Neural progenitor cell (in vitro differentiated cells): ENCODE results near the gene XAB2.

ENCODE experiments used
- CTCF ChIP-seq: fragments of 200-600 bp; sonication (generic); IDR thresholded peaks from 2 replicates; pipeline ENCODE4 v1.5.1; 2017; ENCODE audit warnings: antibody characterized with exemption, mild to moderate bottlenecking
- EZH2 ChIP-seq: fragments of 200-600 bp; sonication (generic); IDR thresholded peaks from 2 replicates; pipeline ENCODE4 v1.6.1; 2017; ENCODE audit warnings: antibody characterized with exemption, mild to moderate bottlenecking, moderate library complexity
- EZH2phosphoT487 ChIP-seq: fragments of 200-600 bp; sonication (generic); IDR thresholded peaks from 2 replicates; pipeline ENCODE4 v1.6.1; 2017; ENCODE audit warnings: antibody characterized with exemption

GRCh38 chr19:7578127-7578526, 51.2 kb downstream of the XAB2 start:
- TF ChIP-seq EZH2 = no peak
- TF ChIP-seq EZH2phosphoT487 = no peak
- TF ChIP-seq CTCF = no peak
